ENCODE results near the gene WDR18. TPM values are rescaled to one million over a fixed set of nuclear protein-coding genes. Genes with fewer than 3 reads are reported as not detected.

The WDR18 gene
- polyA plus RNA-seq, 1 of the 3 experiments (the other 2 are of a cell fraction) = 47.9 TPM

DNA sequence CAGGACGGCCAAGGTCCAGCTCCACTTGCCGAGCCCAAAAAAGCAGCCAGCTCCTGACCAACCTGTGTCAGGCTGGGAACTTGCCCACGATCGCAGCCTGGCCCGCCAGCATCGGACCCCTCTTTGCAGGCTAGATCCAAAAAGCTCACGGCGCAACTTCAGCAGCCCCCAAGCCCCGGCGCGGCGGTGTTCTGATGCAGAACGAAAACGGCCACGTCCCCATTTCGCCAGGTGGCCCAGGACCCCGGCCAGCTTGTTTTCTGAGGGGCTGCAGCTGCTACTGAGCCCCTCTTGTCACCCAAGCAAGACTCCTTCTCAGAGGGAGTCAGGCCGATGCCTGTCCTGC lies 35.4 kb downstream of the WDR18 start:
- Histone ChIP-seq H3K79me2 (ENCODE audit: insufficient read depth) (peaks cover 63% of the 10 kb centered on the region), H3K27me3 (ENCODE audit: insufficient read depth) (no peaks in the 10 kb centered on the region), H4K20me1 (ENCODE audit: insufficient read depth) (peaks cover 60% of the 10 kb centered on the region), H3K36me3 (replicated peaks in 1 of 2; ENCODE audit: control insufficient read depth in 1 of 2, insufficient read depth in 2 of 2, low read length in 1 of 2) (peaks cover 0 to 1% of the 10 kb centered on the region in 2 experiments), H3K9ac (peak overlapping the region; percentile 83), H3K4me1 (ENCODE audit: control insufficient read depth in 1 of 2, insufficient read depth in 2 of 2, low read depth in 1 of 2, low read length in 1 of 2) (peaks cover 13 to 26% of the 10 kb centered on the region in 2 experiments; a peak in 1 of 4 replicates), H3K4me3 (ENCODE audit: low read depth in 2 of 2, low read length in 1 of 2) (peak overlapping the region; percentile 69 to 79), H3F3A (replicated peaks; ENCODE audit: insufficient read depth) (peaks cover 27% of the 10 kb centered on the region), H3K4me2 (peak overlapping the region; percentile 97), H2AFZ (ENCODE audit: low read depth) (no peak overlapping the region), H3K27ac (ENCODE audit: low read depth in 2 of 2, low read length in 1 of 2) (0 out of 4 replicates have a peak overlapping the region, but pooled peaks of 1 of the 2 experiments have one; percentile 73), H3K9me2 (no peaks in the 10 kb centered on the region), H3K9me3 (no peaks in the 10 kb centered on the region)
- ChIA-PET CTCF (interaction anchor here (1.1 to 2.2 kb wide), 5 partner anchors 13 to 225 kb away, joined by 3 to 7 read pairs (median 6); no protein-coding TSS in a partner anchor), POLR2A (interaction anchor here (1.0 kb wide), 1 partner anchor 29 kb away, joined by 3 read pairs; no protein-coding TSS in a partner anchor)
- no peak for DNase-seq
- TF ChIP-seq RAD21 (IDR thresholded peaks at IDR 0.05; ENCODE audit: low read length) (no peak), FOSL2 (IDR thresholded peaks at IDR 0.05; ENCODE audit: borderline replicate concordance, low read depth) (no peak), TEAD4 (IDR thresholded peaks at IDR 0.05; ENCODE audit: borderline replicate concordance, insufficient read depth) (no peak), FOXJ3 (CRISPR knock-in tag; IDR thresholded peaks at IDR 0.05) (no peak), NRF1 (IDR thresholded peaks at IDR 0.05; ENCODE audit: low read depth, low read length) (no peak), YY1 (IDR thresholded peaks at IDR 0.05; ENCODE audit: low read depth) (no peak), SIN3A (IDR thresholded peaks at IDR 0.05; ENCODE audit: borderline replicate concordance, low read depth, low read length) (no peak), EZH2phosphoT487 (IDR thresholded peaks at IDR 0.05; ENCODE audit: borderline replicate concordance, low read depth) (no peak), CHD2 (IDR thresholded peaks at IDR 0.05; ENCODE audit: low read length, partially characterized antibody) (no peak), GABPA (IDR thresholded peaks at IDR 0.05; ENCODE audit: low read depth) (no peak), RFX5 (IDR thresholded peaks at IDR 0.05; ENCODE audit: low read length) (no peak)
- 52% methylated on average over 2 of the region's 18 CpGs for WGBS (ENCODE audit: low lambda C conversion rate)

- H4K20me1 ChIP-seq (ENCODE audit: insufficient read depth) = peaks cover 54% of the 10 kb centered on the region
- H3K4me1 ChIP-seq (ENCODE audit: control insufficient read depth in 1 of 2, insufficient read depth in 2 of 2, low read depth in 1 of 2, low read length in 1 of 2) = peaks cover 13 to 26% of the 10 kb centered on the region in 2 experiments; a peak in 1 of 4 replicates
- ChIA-PET CTCF (interaction anchor here (0.7 to 2.2 kb wide), 4 partner anchors 13 to 93 kb away, joined by 3 to 7 read pairs (median 6); no protein-coding TSS in a partner anchor), POLR2A (interaction anchor here (1.0 kb wide), 1 partner anchor 28 kb away, joined by 3 read pairs; no protein-coding TSS in a partner anchor)
- peaks cover 57% of the 10 kb centered on the region for H3K79me2 ChIP-seq (ENCODE audit: insufficient read depth)
- H3K4me3 ChIP-seq (ENCODE audit: low read depth in 2 of 2, low read length in 1 of 2) = peak overlapping the region; percentile 69 to 79
- no peaks in the 10 kb centered on the region for H3K36me3 ChIP-seq (replicated peaks in 1 of 2; ENCODE audit: control insufficient read depth in 1 of 2, insufficient read depth in 2 of 2, low read length in 1 of 2)
- 9% methylated on average over 31 of the region's 60 CpGs for WGBS (ENCODE audit: low lambda C conversion rate)
- peak overlapping the region; percentile 97 for H3K4me2 ChIP-seq
- peak overlapping the region; percentile 83 for H3K9ac ChIP-seq
- DNase-seq = no peak
- no peaks in the 10 kb centered on the region for H3K9me2 ChIP-seq
- no peaks in the 10 kb centered on the region for H3K27me3 ChIP-seq (ENCODE audit: insufficient read depth)
- H3F3A ChIP-seq (replicated peaks; ENCODE audit: insufficient read depth) = peaks cover 27% of the 10 kb centered on the region
- H2AFZ ChIP-seq (ENCODE audit: low read depth) = no peak overlapping the region
- TF ChIP-seq, protein P1, sequence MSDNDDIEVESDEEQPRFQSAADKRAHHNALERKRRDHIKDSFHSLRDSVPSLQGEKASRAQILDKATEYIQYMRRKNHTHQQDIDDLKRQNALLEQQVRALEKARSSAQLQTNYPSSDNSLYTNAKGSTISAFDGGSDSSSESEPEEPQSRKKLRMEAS (IDR thresholded peaks at IDR 0.05; ENCODE audit: low read depth) = 0 out of 2 replicates have a peak, but pooled peaks have one; percentile 15
- TF ChIP-seq YY1 (IDR thresholded peaks at IDR 0.05; ENCODE audit: low read depth) = no peak
- H3K9me3 ChIP-seq = no peaks in the 10 kb centered on the region
- H3K27ac ChIP-seq (ENCODE audit: low read depth in 2 of 2, low read length in 1 of 2) = peak overlapping the region; percentile 37 to 73; a peak in 2 of 4 replicates
Measured at GRCh38 chr19:1019980-1020867, 36.1 kb downstream of the WDR18 start.

Data from SK-N-SH (cell line).